OCI-LY7 (cell line): ENCODE results near the gene PANK2. TPM values are rescaled to one million over a fixed set of nuclear protein-coding genes. Genes with fewer than 3 reads are reported as not detected.
"Not testable (repeated sequence)": the region's sequence is repeated elsewhere in the genome, so short reads cannot be mapped to it uniquely, and the experiment has no call there.

ENCODE experiments used
- BruUV-seq: library from RNA; stranded (reverse); fragments of 400-500 nt; replicated peaks from 2 replicates; lab custom pipeline; 2021; lab: Mats Ljungman, UMichigan
- CTCF ChIA-PET: fragments of 300-600 bp; sonication (Branson Sonifier 250); formaldehyde crosslinking; loops from one replicate; lab custom pipeline; 2022; ENCODE audit warnings: antibody characterized with exemption; ENCODE audit not compliant: unreplicated experiment; lab: Charles Lee
- POLR2A ChIA-PET: fragments of 300-600 bp; sonication (Branson Sonifier 250); formaldehyde crosslinking; loops from one replicate; lab custom pipeline; 2022; ENCODE audit warnings: antibody characterized with exemption; lab: Charles Lee
- DNase-seq: peaks from one replicate; pipeline ENCODE4 v3.0.0-alpha.2; 2015; ENCODE audit warnings: low spot score
- H2AFZ ChIP-seq: fragments of 200-600 bp; sonication (generic), shearing (Covaris generic); 2 replicates; pipeline ENCODE4 v1.6.1; 2014; ENCODE audit warnings: mild to moderate bottlenecking, antibody characterized with exemption, low read length, moderate library complexity
- H3K27ac ChIP-seq: fragments of 200-600 bp; sonication (generic); 2 replicates; pipeline ENCODE4 v1.5.1; 2014; ENCODE audit warnings: mixed run types, low read depth, mild to moderate bottlenecking, moderate library complexity, low read length, inconsistent platforms; ENCODE audit not compliant: poor library complexity, severe bottlenecking
- H3K36me3 ChIP-seq: fragments of 200-600 bp; sonication (generic); 2 replicates; pipeline ENCODE4 v1.6.1; 2014; ENCODE audit warnings: mild to moderate bottlenecking, antibody characterized with exemption, low read length, moderate library complexity, mixed read lengths; ENCODE audit not compliant: insufficient read depth
- H3K4me1 ChIP-seq: fragments of 200-600 bp; sonication (generic); 2 replicates; pipeline ENCODE4 v1.5.1; 2014; ENCODE audit warnings: mild to moderate bottlenecking, low read length; ENCODE audit not compliant: insufficient read depth, poor library complexity, severe bottlenecking
- H3K4me2 ChIP-seq: fragments of 200-600 bp; sonication (generic); 2 replicates; pipeline ENCODE4 v1.6.1; 2014; ENCODE audit warnings: mild to moderate bottlenecking, low read length
- H3K4me3 ChIP-seq: fragments of 200-600 bp; sonication (generic); 2 replicates; pipeline ENCODE4 v1.5.1; 2014; ENCODE audit warnings: mild to moderate bottlenecking, low read depth, low read length; ENCODE audit not compliant: poor library complexity, severe bottlenecking
- H3K79me2 ChIP-seq: fragments of 200-600 bp; sonication (generic); 2 replicates; pipeline ENCODE4 v1.6.1; 2016; ENCODE audit warnings: low read depth, mild to moderate bottlenecking, low read length, moderate library complexity, mixed read lengths; ENCODE audit not compliant: insufficient read depth
- H3K9me2 ChIP-seq: fragments of 200-600 bp; sonication (generic); 2 replicates; pipeline ENCODE4 v1.6.1; 2016; ENCODE audit warnings: mild to moderate bottlenecking, low read length, mixed read lengths; ENCODE audit not compliant: insufficient read depth
- H3K9me3 ChIP-seq: fragments of 200-600 bp; sonication (generic); 2 replicates; pipeline ENCODE4 v1.6.1; 2014; ENCODE audit warnings: mild to moderate bottlenecking, mixed run types, low read length, mixed read lengths
- H4K20me1 ChIP-seq: fragments of 200-600 bp; sonication (generic); 2 replicates; pipeline ENCODE4 v1.6.1; 2014; ENCODE audit warnings: mild to moderate bottlenecking, antibody characterized with exemption, low read length, moderate library complexity, mixed read lengths; ENCODE audit not compliant: insufficient read depth
- EZH2phosphoT487 ChIP-seq: fragments of 200-600 bp; sonication (generic); IDR thresholded peaks from 2 replicates; pipeline ENCODE4 v1.6.1; 2018; ENCODE audit warnings: low read depth, borderline replicate concordance, mild to moderate bottlenecking, mixed run types, antibody characterized with exemption, low read length, moderate library complexity, mixed read lengths
- intact Hi-C: fragments of 100-400 bp; cut with micrococcal nuclease; formaldehyde crosslinking; loops from one replicate; pipeline ENCODE4 v1.10.0; 2022; ENCODE audit not compliant: unreplicated experiment
- total RNA-seq, 2 experiments: library from RNA; depleted of rRNA in 1 of 2; stranded (reverse); fragments of >200 nt in 1 of 2; shearing (Covaris generic) in 1 of 2; gene quantifications; 2 replicates each; pipeline ENCODE4 v1.2.3, GENCODE V29; 2014 to 2022
- TF ChIP-seq, protein P1 (sequence below): fragments of 200-600 bp; sonication (generic); conservative IDR thresholded peaks from 2 replicates; pipeline ENCODE4 v1.5.1; 2014; ENCODE audit warnings: mild to moderate bottlenecking, antibody characterized with exemption, low read length, moderate library complexity, mixed read lengths

PANK2 gene
- total RNA-seq, 2 experiments from 2014 or later: 40.9 to 66.6 TPM

DNA sequence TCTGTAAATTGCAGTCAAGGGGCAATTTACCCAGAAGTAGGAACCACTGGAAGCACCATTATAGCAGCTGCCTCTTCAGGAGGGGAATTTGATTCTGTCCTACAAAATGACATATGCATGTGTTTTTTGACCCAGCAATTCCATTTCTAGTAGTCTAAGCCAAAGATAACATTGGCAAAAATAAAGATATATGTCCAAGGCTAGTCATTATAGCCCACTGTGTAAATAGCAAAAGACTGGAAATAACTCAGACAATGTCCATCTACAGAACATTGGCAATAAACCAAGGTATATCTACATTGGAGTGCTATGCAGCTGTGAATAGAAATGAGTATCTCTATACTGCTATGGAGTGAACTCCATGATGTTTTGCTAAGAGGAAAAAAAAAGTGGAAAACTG, 12.5 kb upstream of the PANK2 start:
- no peak for DNase-seq
- no peaks in the 10 kb centered on the region for H3K79me2 ChIP-seq
- TF ChIP-seq EZH2phosphoT487: no peak
- TF ChIP-seq, protein P1, sequence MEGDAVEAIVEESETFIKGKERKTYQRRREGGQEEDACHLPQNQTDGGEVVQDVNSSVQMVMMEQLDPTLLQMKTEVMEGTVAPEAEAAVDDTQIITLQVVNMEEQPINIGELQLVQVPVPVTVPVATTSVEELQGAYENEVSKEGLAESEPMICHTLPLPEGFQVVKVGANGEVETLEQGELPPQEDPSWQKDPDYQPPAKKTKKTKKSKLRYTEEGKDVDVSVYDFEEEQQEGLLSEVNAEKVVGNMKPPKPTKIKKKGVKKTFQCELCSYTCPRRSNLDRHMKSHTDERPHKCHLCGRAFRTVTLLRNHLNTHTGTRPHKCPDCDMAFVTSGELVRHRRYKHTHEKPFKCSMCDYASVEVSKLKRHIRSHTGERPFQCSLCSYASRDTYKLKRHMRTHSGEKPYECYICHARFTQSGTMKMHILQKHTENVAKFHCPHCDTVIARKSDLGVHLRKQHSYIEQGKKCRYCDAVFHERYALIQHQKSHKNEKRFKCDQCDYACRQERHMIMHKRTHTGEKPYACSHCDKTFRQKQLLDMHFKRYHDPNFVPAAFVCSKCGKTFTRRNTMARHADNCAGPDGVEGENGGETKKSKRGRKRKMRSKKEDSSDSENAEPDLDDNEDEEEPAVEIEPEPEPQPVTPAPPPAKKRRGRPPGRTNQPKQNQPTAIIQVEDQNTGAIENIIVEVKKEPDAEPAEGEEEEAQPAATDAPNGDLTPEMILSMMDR: no peak
- H3K27ac ChIP-seq: no peak overlapping the region
- peaks cover 48% of the 10 kb centered on the region for H3K36me3 ChIP-seq
- no peaks in the 10 kb centered on the region for H3K4me1 ChIP-seq
- H4K20me1 ChIP-seq: no peaks in the 10 kb centered on the region
- no peaks in the 10 kb centered on the region for H3K9me3 ChIP-seq
- no peak overlapping the region for H3K4me2 ChIP-seq
- no peak overlapping the region for H2AFZ ChIP-seq
- POLR2A ChIA-PET: interaction anchor here (0.6 to 2.2 kb wide), 3 partner anchors 11 to 154 kb away, joined by 6 to 8 read pairs (median 6); no protein-coding TSS in a partner anchor
- CTCF ChIA-PET: no interaction called here
- H3K4me3 ChIP-seq: no peak overlapping the region
- H3K9me2 ChIP-seq: no peaks in the 10 kb centered on the region
- no TSS peak for BruUV-seq
- intact Hi-C loops: no loop called here

DNA sequence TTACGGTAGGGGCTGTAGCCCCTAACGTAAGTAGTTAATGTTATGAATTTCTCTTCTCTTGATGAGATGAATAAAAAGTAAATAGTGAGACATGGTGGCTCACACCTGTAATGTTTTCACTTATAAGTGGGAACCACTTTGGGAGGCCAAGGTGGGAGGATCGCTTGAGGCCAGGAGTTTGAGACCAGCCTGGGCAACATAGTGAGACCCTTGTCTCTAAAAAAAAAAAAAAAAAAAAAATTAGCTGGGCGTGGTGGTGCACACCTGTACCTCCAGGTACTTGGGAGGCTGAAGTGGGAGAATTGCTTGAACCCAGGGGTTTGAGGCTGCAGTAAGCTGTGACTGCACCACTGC, 10.3 kb upstream of the PANK2 start:
- H3K4me2 ChIP-seq, H3K27ac ChIP-seq, BruUV-seq, H3K79me2 ChIP-seq, intact Hi-C loops, H3K9me3 ChIP-seq, DNase-seq, H3K9me2 ChIP-seq, H3K4me1 ChIP-seq, CTCF ChIA-PET, H4K20me1 ChIP-seq, H3K4me3 ChIP-seq, H2AFZ ChIP-seq: not testable (repeated sequence)
- peaks cover 28% of the 10 kb centered on the region for H3K36me3 ChIP-seq
- POLR2A ChIA-PET: interaction anchor here (0.5 to 1.1 kb wide), 4 partner anchors 9 to 179 kb away, joined by 3 to 6 read pairs (median 3); no protein-coding TSS in a partner anchor

DNA sequence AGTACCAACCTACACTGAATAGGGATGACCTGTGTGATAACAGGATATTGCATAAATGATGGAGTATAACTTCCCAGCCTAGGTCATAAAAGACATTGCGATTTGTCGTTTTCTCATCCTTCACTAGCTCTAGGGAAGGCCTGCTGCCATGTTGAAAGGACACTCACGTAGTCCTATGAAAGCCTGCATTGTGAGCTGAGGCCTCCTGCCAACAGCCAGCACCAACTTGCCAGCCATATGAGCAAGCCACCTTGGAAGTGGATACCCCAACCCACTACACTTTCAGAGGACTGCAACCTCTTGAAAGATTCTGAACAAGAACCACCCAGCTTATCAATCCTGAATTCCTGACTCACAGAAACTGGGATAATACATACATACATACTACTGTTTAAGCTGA, 3.5 kb upstream of the PANK2 start:
- no peak overlapping the region for H3K4me2 ChIP-seq
- no peak overlapping the region for H3K4me3 ChIP-seq
- no peaks in the 10 kb centered on the region for H3K9me2 ChIP-seq
- peaks cover 8% of the 10 kb centered on the region for H3K4me1 ChIP-seq
- no peak overlapping the region for H2AFZ ChIP-seq
- intact Hi-C loops: no loop called here
- POLR2A ChIA-PET: interaction anchor here (0.7 kb wide), 2 partner anchors 21 to 33 kb away, joined by 3 read pairs; no protein-coding TSS in a partner anchor
- CTCF ChIA-PET: no interaction called here
- H3K79me2 ChIP-seq: peaks cover 38% of the 10 kb centered on the region
- peaks cover 27% of the 10 kb centered on the region for H3K36me3 ChIP-seq
- TF ChIP-seq EZH2phosphoT487: no peak
- TF ChIP-seq, protein P1: no peak
- BruUV-seq: no TSS peak
- H3K27ac ChIP-seq: no peak overlapping the region
- DNase-seq: no peak
- H3K9me3 ChIP-seq: no peaks in the 10 kb centered on the region
- peaks cover 11% of the 10 kb centered on the region for H4K20me1 ChIP-seq
